ENCODE results near the gene ZNF275.
A peak's percentile ranks its signal among the peaks of the same experiment; 100 is the strongest.

GRCh38 chrX:153333821-153334653, at the start of gene ZNF275:
- TF ChIP-seq POLR2A (IDR thresholded peaks at IDR 0.05): peak in 1 of 2 donors; percentile 10
- no peak for TF ChIP-seq CTCF (IDR thresholded peaks at IDR 0.05)
- peak in 1 of 2 donors; percentile 29 for TF ChIP-seq POLR2AphosphoS5 (IDR thresholded peaks at IDR 0.05; ENCODE audit: insufficient read depth in 1 of 2, low read depth in 1 of 2)
